Activated naive CD8-positive, alpha-beta T cell treated with anti-CD3 and anti-CD28 coated beads, Interleukin-2, amount 50 U/mL, for 16 hours (primary cell): Measurements from ENCODE around the gene MUC6.

Source experiments
- DNase-seq: peaks from one replicate; pipeline ENCODE4 v3.0.0-alpha.2; 2020; ENCODE audit warnings: low read depth, low spot score

Gene MUC6

DNA sequence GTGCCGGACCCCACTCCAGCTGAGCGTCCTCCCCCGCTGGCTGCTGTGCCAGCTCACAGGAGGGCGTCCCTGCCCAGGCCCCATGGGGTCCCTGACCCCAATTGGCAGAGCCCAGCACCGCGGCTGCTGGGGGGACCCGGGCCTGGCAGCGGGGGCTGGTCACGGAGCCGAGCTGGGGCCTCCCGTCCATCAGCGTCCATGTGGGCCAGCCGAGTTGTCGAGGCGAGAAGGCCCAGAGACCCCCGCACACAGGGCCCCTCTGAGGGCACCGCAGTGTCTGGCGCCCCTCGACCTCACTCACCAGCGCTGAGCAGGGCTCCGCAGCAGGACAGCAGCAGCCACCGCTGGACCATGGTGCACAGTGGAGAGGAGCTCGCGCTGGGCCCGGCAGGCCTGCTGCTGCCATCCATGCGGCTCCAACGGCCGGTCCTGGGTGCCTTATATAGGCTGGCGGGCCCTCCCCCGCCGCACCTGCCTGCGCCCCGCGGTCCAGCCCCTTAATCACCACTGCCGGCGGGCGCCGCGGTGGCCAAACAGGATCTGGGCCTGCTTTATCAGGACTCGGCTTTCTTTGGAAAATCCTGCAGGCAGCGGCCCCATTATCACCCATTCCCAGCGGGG is at the start of gene MUC6:
Gene MUC6, minus strand, starts transcription at position 416 of the 621 bp plus-strand sequence. Its CDS starts 63 bp downstream, at position 353.
- DNase-seq: no peak

DNA sequence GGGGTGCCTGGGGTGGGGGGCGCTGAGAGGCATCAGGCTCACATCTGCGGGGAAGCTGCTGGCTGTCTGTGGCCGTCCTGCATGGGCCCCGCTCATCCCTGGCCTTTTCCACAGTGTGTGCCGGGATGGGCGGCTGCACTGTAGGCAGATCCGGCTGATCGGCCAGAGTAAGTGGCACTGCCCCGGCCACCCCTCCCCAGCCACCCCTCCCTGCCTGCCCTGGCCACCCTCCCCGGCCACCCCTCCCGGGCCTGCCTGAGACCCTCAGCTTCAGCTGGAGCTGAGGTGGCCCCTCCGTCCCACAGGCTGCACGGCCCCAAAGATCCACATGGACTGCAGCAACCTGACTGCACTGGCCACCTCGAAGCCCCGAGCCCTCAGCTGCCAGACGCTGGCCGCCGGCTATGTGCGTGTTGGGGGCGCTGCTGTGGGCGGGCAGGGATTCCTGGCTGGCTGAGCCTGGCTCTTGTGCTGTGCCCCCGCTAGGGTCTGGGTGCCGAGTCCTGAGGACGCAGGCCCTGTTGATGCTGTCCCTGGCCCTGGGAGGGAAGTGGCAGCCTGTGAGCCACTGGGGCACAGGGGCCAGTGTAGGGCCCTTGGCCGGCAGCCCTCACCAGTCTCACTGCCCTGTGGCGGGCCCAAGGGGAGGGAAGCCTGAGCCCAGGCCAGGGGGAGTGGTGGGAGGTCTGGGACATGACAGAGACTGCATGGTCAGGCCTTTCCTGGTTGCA is 49.1 kb upstream of the MUC6 start:
- no peak for DNase-seq

GRCh38 chr11:1084561-1085439 is 48.3 kb upstream of the MUC6 start:
- no peak for DNase-seq

GRCh38 chr11:1083621-1084551 is 47.4 kb upstream of the MUC6 start:
- DNase-seq: no peak

GRCh38 chr11:1082728-1083620 is 46.5 kb upstream of the MUC6 start:
- DNase-seq: no peak

GRCh38 chr11:1082346-1082727 is 45.8 kb upstream of the MUC6 start:
- no peak for DNase-seq

- DNase-seq: no peak
Observed at GRCh38 chr11:1081601-1082311, 45.2 kb upstream of the MUC6 start.

DNA sequence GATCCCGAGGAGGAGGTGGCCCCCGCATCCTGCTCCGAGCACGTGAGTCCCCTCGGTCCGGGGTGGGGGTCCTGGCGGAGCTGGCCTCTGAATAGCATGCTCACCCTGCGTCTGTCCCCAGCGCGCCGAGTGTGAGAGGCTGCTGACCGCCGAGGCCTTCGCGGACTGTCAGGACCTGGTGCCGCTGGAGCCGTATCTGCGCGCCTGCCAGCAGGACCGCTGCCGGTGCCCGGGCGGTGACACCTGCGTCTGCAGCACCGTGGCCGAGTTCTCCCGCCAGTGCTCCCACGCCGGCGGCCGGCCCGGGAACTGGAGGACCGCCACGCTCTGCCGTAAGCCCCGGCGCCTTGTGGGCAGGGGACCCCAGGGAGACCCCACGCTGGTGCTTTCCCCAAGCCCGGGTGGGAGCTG is 41.7 kb upstream of the MUC6 start:
- no peak for DNase-seq

DNA sequence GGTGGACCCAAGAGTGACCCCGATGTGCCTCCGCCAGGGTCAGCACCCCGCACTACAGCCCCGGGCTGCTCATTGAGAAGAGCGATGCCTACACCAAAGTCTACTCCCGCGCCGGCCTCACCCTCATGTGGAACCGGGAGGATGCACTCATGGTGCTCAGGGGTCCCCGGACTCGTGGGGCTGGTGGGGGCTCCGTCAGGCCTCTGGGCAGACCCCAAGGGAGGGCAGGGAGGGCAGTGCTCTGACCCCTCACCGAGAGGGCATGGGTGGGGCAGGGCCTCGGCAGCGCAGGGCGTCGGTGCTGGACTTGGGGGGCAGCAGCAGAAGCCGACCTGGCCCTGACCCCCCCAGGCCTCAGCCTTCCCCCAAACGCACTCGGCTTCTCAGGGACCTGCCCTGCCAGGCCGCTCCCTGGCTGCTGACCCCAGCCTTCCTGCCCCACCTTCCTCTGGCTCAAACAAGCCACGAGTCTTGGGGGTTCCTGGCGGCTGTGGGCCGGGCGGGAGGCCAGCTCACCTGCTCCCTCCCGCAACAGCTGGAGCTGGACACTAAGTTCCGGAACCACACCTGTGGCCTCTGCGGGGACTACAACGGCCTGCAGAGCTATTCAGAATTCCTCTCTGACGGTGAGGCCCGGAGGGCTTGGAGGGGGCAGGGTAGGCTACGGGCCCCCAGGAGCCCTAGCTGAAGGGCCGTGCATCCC is 41.0 kb upstream of the MUC6 start:
- no peak for DNase-seq

DNA sequence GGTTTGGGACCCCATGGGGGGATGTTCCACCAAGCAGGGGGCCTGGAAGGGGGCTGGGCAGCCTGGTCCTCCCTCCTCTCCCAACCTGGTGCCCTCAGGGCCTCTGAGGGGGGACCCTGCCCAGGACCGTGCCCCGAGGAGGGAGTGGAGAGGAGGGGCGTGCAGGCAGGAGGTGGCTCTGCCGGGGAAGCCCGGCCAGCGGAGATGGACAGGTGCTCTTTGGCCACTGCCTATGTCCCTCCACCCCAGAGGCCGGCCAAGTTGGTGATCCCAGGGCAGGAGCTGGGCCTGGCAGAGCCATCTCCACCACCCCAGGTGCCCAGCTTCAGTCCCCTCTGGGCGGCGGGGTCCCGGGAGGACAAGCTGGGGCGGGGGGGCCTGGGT is 40.5 kb upstream of the MUC6 start:
- no peak for DNase-seq

DNA sequence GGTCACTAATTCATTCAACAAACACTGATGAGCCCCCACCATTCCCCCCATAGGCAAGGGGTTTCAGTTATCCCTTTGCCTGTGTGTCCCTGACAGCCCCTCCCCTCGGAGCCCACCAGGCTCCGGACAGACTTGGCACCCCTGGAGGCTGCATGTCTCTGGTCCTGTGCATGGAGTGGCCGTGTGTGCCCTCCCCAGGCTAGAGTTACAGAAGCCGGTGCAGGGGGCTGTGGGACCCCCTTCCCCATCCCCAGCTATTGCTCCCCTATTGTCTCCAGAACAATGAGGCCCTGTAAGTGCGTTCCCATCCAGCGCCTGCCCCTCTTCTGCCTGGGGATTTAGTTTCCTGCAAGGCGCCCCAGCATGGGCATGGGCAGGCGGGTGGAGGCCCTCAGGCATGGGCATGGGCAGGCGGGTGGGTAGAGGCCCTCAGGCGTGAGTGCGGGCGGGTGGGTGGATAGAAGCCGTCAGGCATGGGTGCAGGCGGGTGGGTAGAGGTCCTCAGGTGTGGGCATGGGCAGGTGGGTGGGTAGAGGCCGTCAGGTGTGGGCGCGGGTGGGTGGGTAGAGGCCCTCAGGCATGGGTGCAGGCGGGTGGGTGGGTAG is 39.6 kb upstream of the MUC6 start:
- no peak for DNase-seq

GRCh38 chr11:1075341-1075911 is 38.9 kb upstream of the MUC6 start:
- DNase-seq: no peak

- DNase-seq: no peak
Observed at GRCh38 chr11:1074244-1075221, 38.0 kb upstream of the MUC6 start, which contains the start of gene MUC2. Gene MUC2 (plus strand): TSS chr11:1074874.

DNA sequence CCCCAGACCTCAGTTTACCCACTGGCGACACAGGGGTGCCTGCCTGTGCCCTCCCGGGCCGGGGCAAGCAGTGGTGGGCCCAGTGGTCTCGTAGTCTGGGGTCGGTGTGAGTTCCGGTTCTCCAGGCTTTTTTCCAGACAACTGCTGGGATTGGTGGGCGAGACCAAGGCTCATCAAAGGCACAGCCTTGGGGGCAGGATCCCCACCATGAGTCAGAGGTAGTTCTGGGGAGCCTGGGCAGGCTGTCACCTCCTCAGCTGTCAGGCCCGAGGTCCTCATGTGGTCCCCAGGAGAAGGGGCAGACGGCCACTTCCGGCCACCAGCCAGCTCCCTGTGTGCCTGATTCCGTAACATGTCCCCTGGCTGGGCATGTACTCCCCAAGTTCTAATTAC is 37.3 kb upstream of the MUC6 start:
- DNase-seq: no peak

DNA sequence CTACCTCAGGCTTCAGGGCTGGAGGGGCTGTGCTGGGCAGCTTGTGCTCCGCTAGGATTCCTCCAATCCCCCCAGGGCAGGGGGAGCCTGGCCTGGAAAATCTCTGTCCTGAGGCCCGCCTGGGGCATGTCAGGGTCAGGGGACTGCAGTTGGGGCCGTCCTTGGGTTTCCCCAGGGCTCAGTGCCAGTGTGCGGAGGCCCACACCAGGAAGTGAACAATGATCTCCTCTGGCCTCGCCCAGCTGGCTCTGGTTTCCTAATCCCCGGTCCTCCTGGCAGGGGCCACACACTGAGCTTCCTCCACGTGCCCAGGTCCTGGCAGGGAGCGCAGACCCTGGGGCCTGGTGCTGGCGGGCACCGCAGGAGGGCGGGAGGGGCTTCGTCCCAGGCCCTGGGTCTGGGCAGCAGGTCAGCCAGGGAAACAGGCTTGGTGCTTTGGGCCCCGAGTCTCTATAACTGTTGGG is 36.8 kb upstream of the MUC6 start:
- no peak for DNase-seq

GRCh38 chr11:1072821-1073231 is 36.3 kb upstream of the MUC6 start:
- DNase-seq: no peak
